DMS153 treated with DMSO at 0.1 percent for 48 hours (cell line): ENCODE data around the gene ULK4.

Source experiments
- DNase-seq: peaks from one replicate; lab custom pipeline; 2025; ENCODE audit not compliant: unreplicated experiment; lab: John Stamatoyannopoulos, UW

ULK4 gene

DNA sequence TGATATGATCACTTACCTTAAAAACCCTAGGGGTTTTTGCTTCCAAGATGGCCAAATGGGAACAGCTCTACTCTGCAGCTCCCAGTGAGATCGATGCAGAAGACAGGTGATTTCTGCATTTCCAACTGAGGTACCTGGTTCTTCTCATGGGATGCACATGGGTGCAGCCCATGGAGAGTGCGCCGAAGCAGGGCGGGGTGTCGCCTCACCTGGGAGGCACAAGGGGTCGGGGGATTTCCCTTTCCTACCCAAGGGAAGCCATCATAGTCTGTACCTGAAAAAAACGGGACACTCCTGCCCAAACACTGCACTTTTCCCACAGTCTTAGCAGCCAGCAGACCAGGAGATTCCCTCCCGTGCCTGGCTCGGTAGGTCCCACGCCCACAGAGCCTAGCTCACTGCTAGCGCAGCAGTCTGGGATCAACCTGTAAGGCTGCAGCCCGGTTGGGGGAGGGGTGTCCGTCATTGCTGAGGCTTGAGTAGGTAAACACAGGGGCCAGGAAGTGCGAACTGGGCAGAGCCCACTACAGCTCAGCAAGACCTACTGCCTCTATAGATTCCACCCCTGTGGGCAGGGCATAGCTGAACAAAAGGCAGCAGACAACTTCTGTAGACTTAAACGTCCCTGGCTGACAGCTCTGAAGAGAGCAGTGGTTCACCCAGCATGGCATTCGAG lies 684.0 kb downstream of the ULK4 start:
- no peak for DNase-seq

DNA sequence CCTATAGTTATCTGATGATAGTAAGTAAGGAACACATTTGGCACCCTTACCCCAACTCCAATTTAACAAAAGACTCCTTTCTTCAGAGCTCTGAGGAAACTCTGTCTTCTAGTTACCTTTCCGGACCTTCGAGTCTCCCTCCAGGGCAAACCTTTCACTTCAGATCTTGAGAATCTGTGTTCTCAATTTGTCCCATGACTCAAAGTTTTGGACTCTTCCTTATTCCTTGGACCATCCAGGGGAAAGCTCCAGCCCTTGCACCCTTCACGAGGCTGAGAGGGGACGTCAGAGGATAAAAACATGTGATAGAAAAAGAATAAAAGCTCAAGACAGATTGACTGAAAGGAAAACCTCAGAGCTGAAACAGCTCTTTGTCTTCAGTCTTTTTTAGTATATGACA lies 685.7 kb downstream of the ULK4 start:
- no peak for DNase-seq

DNA sequence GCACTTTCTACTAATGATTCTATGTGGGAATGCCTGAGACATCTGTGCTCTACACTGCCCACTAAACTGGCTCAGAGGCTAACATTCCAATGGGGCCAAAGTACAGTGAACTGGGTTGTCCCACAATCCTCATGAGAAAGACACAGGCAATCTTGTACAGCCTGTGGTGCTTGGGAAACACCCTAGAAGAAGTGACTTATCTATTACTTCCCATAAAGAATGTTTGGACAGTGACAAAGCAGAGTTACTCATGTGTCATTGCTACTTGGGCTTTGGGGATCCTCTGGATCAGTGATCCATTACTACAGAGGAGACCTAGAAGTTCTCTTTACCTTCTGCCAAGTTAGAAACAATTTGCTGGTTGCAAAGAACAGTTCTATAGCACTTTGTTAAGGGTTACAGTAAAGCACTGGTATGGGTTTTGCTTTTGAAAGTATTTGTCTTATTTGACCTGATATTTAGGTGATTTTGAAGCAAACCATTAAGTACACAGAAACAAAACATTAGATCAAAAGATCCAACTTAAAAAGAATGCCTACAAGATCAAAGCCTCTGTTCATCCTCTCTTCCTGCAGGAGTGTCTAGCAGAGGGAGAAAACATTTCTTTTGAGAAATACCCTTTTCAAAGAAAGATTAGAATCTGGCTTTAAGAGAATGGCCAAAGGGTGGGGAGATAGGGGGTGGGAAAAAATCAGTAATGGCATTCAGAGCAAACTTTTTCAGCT lies 686.8 kb downstream of the ULK4 start:
- no peak for DNase-seq

DNA sequence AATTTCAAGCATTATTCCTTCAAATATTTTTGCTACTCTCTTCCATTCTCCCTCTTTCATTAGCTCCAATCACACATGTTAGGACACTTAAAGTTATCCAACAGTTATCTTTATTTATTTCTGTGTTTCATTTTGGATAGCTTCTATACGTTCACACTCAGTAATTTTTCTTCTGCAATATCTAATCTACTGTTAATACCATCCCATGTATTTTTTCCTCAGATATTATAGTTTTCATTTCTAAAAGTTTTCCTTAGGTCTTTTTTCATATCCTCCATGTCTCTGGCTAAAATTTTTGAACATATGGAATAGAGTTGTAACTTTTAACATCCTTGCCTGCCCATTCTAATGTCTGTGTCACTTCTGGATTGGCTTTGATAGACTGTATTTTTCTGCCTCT lies 689.2 kb downstream of the ULK4 start:
- no peak for DNase-seq

DNA sequence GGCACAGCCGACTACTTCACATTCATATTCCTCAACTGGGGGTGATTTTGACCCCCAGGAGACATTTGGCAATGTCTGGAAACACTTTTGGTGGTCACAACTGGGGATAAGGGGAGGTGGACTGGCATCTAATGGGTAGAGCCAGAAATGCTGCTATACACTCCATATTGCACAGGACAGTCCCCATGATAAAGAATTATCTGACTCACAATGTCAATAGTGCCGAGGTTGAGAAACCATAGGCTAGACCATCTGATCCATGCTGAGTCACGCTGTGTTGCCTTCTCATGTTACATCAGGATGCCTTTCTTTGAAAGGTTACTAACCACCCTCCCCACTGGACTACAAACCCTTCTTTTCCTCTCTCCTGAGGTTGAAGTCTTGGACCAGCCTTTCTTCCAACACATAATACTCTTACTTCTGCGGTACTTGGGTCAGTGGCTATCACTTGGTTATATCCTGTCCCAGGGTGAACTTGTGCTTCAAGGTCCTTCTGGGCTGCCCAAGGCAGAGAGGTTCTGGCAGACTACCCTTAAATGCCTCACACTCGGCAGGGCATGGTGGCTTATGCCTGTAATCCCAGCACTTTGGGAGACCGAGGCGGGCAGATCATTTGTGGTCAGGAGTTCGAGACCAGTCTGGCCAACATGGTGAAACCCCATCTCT lies 693.8 kb downstream of the ULK4 start:
- no peak for DNase-seq

DNA sequence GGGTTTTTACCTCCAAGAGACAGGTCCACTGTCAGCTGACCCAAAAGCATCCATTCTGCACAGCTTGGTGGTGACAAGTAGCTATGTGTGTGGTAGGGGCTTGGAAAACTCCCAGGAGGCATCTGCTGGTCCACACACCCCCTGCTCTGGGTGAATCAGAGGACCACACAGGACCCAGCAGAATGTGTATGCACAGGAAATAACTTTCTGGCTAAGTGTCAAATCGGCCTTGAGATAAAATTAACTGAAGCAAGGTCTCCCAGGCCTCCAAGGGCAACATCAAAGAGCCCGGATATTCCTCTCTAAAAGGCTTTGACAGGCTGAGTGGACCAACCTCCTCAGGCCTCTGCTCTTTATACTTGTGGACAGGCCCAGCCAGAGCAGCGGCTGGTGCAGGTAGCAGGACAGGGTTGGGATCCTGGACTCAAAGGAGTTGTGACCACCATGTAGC lies 696.1 kb downstream of the ULK4 start:
- no peak for DNase-seq

DNA sequence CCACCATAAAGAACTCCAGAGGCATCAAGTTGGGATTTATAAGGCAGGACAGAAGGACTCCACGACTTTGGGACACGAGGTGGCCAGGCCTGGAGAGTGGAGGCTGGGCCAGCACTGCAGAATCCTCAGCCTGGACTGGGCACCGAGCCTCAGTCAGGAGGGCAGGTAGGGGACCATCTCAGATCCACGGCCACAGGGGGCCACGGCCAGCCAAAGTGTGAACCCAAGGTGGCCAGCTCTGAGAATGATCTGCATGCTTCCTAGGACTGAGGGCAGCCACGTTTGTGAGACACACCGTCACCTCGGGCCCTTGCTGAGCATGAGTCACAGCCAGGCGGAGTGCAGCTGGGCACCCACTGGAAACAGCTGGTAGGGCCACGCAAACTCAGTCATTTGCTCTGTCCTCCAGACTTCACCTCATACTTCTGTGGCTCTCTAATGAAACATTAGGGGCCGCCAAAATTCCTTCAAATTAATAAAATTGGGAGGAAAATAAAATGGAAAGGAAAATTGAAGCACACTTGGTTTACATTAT lies 696.8 kb downstream of the ULK4 start:
- no peak for DNase-seq

DNA sequence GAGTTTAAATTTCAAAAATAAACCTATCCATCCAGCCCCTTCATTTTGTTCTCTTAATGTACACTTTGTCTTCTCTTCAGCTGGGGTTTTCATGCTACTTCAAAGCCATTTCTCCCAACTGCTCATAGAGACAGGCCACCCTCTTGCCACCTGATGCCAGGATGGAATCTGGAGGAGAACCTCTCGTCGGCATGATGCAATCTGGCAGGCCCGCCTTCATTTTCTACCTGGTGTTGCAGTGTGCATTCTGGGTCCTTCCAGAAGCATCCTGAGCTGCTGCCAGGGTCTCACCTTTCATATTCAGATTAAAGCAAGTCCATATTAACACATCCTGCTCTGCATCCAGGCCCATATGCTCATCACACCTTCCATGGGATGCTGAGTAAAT lies 701.8 kb downstream of the ULK4 start:
- DNase-seq: no peak

DNA sequence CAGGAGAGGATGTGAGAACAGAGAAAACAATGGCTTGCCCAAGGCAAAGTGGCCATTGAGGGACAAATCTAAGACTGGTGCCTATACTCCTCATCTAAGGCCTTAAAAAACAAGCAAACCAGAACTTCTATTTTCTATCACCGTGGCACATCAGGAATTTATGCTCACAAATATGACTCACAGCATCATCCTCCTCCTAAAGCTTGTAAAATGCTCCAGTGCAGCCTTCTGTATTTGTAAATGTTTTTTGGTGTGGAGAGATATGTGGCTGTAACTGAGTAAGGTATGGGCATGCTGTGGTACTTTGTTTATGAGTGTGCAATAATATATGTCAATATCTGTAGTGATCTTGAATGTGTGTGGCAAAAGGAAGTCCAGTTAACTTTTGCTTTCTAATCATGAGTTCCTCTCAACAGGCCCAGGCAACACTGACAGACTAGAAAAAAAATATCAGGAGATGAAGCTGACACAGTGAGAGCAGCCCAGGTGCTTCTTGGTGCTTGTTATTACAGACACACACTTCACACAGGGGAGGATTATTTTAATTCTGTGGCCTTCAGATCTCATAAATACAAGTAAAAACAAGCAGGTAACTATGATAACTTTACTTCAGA lies 702.3 kb downstream of the ULK4 start:
- DNase-seq: no peak

DNA sequence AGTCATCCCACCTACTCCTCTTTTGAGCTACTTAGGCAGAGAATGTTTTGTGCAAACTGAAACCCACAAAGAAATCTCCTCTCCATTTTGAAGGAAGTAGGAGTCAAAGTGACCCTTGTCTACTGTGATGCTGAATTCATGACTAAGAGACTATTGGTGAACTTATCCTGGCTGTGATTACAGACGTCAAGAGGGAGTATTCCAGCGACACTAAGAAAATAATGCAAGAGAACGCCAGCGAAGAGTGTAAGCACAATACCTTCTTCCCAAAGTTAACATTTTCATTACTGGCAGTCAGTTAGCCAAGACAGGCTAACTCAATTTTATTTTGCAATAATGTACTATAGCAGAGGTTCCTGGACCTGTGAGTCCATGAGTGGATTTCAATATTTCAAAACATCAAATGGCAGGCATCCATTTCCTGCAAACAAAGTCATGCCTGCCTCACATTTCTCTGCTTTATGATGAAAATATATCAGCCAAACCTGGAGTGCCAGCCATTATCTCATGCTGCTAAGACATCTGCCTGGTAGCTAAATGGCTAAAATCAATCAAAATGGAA lies 703.6 kb downstream of the ULK4 start:
- DNase-seq: no peak

DNA sequence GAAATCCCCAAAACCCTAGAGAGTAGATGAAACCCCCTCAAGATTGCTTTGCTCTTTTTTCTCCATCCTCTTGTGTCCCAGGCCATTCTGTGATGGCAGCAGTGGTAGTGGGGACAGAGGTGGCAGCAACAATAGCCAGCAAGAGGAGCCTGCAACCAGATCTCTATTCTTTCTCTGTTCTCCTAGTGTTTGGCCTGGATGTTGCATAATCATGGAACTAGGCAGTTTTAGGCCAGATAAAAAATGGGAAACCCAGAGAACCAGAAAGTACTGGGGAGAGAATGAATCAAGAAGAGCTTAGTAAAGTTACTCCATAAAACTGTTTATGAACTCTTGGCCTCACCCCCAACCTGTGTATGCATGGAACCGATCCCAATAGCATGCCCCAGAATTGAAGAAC lies 710.3 kb downstream of the ULK4 start:
- DNase-seq: no peak

DNA sequence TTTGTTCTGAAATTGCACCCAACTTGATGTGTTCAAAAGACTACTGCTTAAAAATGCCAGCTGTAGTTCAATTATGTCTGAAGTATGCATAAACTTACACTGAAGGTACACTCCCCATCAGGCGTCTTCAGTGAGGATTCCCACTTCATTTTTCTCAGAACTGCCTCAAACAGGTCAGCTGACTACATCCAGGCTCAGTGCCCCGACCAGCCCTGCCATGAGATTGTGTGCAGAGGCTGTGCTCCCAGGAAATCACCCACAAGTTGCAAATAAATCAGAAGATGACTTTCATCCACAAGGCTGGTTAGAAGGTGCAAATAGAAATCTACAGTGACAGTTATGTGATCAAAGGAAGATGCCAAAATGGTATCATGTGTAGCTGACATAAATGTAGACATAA lies 711.1 kb downstream of the ULK4 start:
- no peak for DNase-seq

DNA sequence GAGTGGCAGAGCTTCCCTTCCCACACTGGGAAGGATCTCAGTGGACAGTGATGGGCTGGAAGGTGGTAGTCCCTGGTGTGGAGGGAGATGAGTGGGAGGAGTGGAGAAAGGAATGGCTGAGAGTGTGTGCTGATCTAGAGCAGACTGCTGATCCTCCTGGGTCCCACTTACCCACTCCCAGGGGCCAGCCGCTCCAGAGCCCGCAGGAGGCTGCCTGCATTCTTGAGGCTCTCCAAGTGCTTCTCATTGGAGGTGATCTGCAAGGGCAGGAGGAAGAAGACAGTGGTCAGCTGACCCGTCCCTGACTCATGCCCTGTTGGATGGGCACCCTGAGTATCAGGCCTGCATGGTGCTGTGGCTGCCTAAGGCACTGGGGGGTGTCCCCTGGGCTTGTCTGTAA lies 712.6 kb downstream of the ULK4 start:
- no peak for DNase-seq

DNA sequence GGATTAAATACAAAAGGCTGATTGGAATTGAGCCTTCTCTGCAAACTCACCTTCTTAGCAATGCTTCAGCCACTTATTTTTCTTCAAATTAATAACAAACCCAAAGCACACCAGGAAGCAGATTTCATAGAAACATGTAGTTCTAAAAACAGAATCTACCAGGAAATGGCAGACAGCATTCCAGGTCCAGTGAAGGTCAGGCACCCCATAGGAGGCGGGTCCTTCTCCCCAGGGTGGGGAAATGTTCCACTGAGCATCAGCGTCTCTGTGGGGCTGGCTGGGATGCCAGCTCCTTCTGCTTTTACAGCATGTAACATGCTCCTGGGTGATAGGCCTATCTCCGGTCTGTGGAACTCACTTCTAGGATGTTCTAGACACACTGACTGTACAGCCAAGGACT lies 713.4 kb downstream of the ULK4 start:
- DNase-seq: no peak

DNA sequence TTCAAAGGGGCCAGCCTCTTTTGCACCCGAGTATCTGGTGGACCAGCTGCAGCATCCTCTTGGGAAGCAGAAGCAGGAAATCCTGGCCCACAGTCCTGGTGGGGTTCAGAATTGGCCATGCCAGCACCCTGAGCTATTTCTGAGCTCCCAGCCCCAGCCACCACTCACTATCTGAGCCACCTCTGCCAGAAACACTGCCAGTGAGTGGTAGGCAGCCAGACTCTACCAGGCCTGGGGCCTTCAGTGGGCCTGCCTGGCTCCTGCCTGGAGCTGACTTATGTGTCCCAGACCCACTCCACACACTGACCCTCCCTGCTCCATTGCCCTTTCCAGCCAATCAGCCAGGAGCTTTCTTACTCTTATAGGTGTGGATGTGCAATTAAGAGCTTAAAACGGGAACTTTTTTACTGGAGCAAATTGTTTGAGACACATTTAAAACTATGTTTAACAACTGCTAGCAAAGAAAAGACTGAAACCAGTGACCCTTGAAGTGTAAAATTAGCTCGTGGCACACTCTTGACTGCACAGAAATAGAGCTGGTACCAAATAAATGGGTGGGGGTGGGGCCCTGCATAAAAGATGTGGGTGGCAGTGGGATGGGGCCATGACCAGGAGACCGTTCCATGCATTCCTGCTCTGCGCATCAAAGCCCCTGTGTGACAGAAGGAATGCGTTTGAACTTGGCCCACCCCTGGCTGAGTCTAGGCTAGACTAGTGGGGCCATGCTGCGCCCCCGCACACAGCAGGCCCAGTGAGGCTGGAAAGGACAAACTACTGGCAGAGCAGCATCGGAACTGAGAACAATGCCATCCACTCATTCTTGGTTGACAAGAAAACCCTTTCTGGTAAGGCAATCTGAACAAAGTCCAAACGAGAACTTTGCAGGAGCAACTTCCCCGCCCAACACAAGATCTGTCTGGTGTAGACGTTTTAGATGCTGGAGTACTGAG lies 714.6 kb downstream of the ULK4 start:
- no peak for DNase-seq

DNA sequence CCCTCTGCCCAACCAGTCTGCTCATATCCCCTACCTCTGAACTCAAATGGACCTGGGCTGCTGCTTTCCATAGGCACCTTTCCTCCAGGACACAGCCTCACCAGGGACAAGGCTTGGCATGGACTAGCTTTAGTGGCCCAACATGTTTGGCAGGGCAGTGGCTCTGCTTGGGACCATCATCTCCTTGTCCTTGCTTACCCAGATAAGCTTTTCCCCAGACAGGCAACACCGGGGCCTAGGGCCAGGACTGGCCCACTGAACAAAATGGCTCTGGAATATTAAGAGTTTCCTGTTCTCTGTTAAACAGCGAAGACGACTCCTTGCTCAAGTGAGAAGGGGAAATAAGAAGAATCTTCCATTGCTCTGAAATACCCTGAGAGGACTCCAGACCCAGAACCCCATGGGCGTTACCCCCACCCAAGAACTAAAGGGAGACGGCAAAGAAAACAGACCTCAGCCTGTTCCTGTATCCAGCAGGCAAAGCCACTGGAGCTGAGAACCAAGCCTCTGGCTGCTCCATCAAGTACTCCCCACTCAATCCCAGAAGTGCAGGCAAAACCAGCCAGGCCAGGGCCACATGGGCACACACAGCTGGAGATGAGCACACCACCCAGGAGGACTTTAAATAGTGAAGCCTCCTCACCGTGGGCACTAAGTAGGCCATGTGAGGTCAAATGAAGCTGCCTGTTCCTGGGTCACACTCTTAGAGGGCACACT lies 717.1 kb downstream of the ULK4 start:
- no peak for DNase-seq

DNA sequence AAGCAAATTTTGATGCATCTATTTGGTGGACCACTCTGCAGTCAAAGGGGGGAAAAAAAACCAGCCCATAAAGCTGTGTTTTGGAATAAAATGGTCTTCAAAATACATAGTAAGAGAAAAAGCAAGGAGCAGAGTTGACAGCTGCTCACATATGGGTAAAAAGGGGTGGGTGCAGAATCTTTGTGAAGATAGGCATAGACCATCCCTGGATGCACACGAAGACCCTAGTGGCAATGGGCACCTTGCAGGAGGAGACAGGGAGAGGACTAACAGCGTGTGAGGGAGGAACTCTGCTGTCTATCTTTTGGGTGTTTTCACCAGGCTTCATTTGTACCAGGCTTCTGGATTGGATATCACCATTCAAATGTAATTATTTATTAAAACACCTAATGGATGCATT lies 718.7 kb downstream of the ULK4 start:
- no peak for DNase-seq

DNA sequence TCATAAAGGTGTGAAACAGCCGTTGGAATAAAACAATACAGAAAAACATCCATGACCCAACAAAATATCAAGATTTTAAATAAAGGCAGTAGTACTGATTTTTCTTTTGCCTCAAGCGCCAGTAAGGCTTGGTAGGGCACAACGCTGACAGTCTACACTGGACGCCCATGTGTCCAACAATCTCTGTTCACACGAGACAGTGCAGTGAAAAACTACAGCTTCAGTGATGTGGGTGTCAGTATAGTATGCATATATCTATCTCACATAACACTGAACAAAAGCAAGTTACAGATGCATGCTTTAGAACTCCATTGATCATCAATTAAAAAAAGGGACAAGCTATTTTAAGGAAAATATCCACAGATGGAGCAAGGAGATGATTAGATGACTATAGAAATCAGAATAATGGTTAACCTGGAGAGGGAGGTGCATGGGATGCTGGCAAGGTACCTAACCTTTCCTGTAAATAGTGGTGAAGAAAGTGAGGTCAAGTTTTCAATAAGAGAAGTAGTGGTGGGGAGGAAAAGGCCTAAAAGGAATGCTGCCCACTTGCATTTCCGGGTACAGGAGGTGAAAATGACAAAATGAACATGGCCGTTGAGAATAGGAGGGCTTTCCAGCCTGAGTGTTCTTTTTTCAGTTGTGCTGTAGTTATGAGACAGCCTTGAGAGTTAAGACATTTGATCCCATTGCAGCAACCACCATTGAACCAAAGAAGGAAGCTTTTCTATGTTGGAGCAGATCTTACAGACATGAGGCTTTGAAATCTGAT lies 719.9 kb downstream of the ULK4 start:
- DNase-seq: no peak

DNA sequence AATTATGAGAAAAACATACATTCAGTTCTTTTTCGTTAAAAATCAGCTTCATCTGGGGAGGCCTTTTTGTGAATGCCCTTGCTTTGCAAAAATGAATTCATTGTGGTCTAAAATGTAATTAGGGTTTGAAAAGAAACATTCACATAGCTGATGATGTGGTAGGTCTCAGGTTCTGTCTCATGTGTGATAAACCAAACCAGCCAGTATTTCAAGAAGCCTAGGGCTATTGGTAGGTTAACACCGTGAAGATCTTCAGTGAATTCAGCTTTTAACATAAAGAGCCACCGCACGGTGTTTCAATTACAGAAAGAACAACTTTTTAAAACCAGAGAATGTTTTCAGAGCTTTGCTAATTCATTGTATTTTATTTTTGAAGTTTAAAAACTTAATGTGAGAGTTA lies 720.7 kb downstream of the ULK4 start:
- DNase-seq: no peak
